Measurements from ENCODE around the gene RGCC. TPM values are rescaled to one million over a fixed set of nuclear protein-coding genes. Genes with fewer than 3 reads are reported as not detected.
"Not testable (repeated sequence)": the region's sequence is repeated elsewhere in the genome, so short reads cannot be mapped to it uniquely, and the experiment has no call there.

The RGCC gene
- total and polyA plus RNA-seq, 7 experiments from 2014 or later: 45.9 to 402 (median 197) TPM

DNA sequence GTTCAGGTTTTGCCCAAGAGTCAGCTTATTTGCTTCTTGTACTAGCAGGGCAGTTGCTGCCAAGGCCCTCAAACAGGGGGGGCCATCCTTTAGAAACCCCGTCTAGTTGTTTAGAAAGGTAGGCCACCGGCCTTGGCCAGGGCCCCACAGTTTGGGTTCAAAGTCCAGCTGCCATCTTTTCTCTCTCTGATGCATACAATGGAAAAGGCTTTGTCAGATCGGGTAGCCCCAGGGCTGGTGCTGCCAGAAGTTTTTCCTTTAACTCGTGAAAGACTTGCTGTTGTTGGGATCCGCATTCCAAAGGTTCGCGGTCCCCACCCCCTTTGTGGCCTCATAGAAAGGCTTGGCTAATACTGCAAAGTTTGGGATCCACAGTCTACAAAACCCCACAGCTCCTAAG is 35.4 kb upstream of the RGCC start:
- DNase-seq; POLR2A ChIA-PET; H3K9me3 Mint-ChIP-seq; H3K27ac ChIP-seq (ENCODE audit: low read depth, low read length); H3K4me3 Mint-ChIP-seq; ATAC-seq; H3K27ac Mint-ChIP-seq; H3K4me3 ChIP-seq (ENCODE audit: low read length); CTCF ChIA-PET; H3K36me3 Mint-ChIP-seq; H3K4me1 ChIP-seq (ENCODE audit: control insufficient read depth in 2 of 2, insufficient read depth in 2 of 2, low read length in 2 of 2); H3K27me3 Mint-ChIP-seq; H3K36me3 ChIP-seq (ENCODE audit: control insufficient read depth in 2 of 3, insufficient read depth in 3 of 3, low read length in 3 of 3); H3K27me3 ChIP-seq (ENCODE audit: control insufficient read depth in 2 of 2, insufficient read depth in 2 of 2, low read length in 2 of 2); H3K4me1 Mint-ChIP-seq; H3K9me3 ChIP-seq (ENCODE audit: control insufficient read depth in 2 of 3, low read length in 3 of 3); intact Hi-C loops (cut with micrococcal nuclease): not testable (repeated sequence)

DNA sequence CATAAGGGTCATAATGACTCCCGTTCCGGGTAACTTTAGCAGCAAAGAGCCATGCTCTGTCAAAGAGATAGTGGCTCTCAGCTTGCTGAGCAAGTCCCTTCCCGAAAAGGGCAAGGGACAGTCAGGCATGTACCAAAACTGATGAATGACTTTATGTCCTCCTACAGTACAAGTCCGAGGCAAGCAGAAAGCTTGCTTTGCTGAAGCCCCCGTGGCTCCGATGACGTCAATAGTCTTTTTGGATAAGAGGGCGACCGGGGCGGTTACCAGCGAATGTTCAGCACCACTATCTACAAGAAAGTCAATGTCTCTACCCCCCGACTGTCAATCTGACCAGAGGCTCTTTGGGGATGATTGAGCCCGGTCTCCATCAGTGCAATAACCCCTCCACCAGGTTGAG is 34.1 kb upstream of the RGCC start:
- H3K4me3 Mint-ChIP-seq; H3K27ac ChIP-seq (ENCODE audit: low read depth, low read length); ATAC-seq; H3K27me3 ChIP-seq (ENCODE audit: control insufficient read depth in 2 of 2, insufficient read depth in 2 of 2, low read length in 2 of 2); H3K27me3 Mint-ChIP-seq; DNase-seq; H3K9me3 ChIP-seq (ENCODE audit: control insufficient read depth in 2 of 3, low read length in 3 of 3); POLR2A ChIA-PET; H3K36me3 ChIP-seq (ENCODE audit: control insufficient read depth in 2 of 3, insufficient read depth in 3 of 3, low read length in 3 of 3); H3K4me3 ChIP-seq (ENCODE audit: low read length); intact Hi-C loops (cut with micrococcal nuclease); H3K9me3 Mint-ChIP-seq; H3K27ac Mint-ChIP-seq; H3K36me3 Mint-ChIP-seq; H3K4me1 ChIP-seq (ENCODE audit: control insufficient read depth in 2 of 2, insufficient read depth in 2 of 2, low read length in 2 of 2): not testable (repeated sequence)
- H3K4me1 Mint-ChIP-seq: peaks cover 4 to 10% (median 8%) of the 10 kb centered on the region in 7 donors
- CTCF ChIA-PET: interaction anchor here (0.6 to 1.2 kb wide), 2 partner anchors 37 to 411 kb away, joined by 3 read pairs; no protein-coding TSS in a partner anchor

DNA sequence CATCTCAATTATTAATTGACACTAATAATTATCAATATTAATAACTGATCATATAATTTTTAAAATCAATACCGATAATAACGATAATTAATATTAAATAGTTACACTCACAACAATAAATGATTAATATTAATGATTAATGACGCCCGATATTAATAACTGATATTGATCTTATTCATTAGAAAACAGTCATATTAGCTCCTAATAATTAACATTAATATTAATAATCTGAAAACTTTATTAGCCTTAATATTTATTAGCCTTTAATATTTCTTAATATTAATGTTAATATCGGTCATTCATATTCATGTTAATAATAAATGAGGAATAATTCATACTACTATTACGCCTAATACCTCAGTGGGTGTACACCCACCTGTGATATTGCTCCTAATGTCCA is 32.7 kb upstream of the RGCC start:
- intact Hi-C loops (cut with micrococcal nuclease); H3K4me1 ChIP-seq (ENCODE audit: control insufficient read depth in 2 of 2, insufficient read depth in 2 of 2, low read length in 2 of 2); H3K27me3 Mint-ChIP-seq; H3K27ac Mint-ChIP-seq; H3K27me3 ChIP-seq (ENCODE audit: control insufficient read depth in 2 of 2, insufficient read depth in 2 of 2, low read length in 2 of 2); ATAC-seq; H3K27ac ChIP-seq (ENCODE audit: low read depth, low read length); H3K4me3 ChIP-seq (ENCODE audit: low read length); H3K9me3 ChIP-seq (ENCODE audit: control insufficient read depth in 2 of 3, low read length in 3 of 3); DNase-seq; H3K9me3 Mint-ChIP-seq; H3K36me3 ChIP-seq (ENCODE audit: control insufficient read depth in 2 of 3, insufficient read depth in 3 of 3, low read length in 3 of 3); H3K4me3 Mint-ChIP-seq; H3K36me3 Mint-ChIP-seq; CTCF ChIA-PET: not testable (repeated sequence)
- H3K4me1 Mint-ChIP-seq: peaks cover 4 to 15% (median 11%) of the 10 kb centered on the region in 7 donors
- POLR2A ChIA-PET: interaction anchor here (0.7 kb wide), 1 partner anchor 253 kb away, joined by 3 read pairs; no protein-coding TSS in a partner anchor

DNA sequence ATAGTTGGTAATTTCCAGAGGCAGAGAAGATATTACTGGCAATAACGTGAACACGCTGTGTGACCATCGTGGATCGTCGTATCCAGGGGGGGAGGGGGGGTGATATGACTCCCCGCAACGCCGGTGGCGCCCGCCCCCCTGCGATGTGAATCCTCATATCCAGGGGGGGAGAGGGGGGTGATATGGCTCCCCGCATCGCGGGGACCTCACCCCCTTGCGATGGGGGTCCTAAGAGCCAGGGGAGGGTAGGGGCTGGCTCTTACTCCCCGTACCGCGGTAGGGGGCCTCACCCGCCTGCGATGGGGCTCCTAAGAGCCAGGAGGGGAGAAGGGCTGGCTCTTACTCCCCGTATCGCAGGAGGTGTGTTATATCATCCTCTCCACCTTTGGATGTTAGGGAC is 31.3 kb upstream of the RGCC start:
- ChIA-PET CTCF (no interaction called here), POLR2A (no interaction called here)
- Mint-ChIP-seq H3K4me1 (peaks cover 4 to 15% (median 11%) of the 10 kb centered on the region in 7 donors), H3K27ac (no peak overlapping the region), H3K4me3 (peak overlapping the region in 2 of 10 donors; percentile 2 to 45), H3K36me3 (peaks cover 0 to 3% (median 0%) of the 10 kb centered on the region in 5 donors), H3K9me3 (peaks cover 0 to 2% (median 0%) of the 10 kb centered on the region in 11 donors), H3K27me3 (peaks cover 0 to 7% (median 6%) of the 10 kb centered on the region in 5 donors)
- ATAC-seq (no peak), DNase-seq (no peak)
- Histone ChIP-seq H3K36me3 (ENCODE audit: control insufficient read depth in 2 of 3, insufficient read depth in 3 of 3, low read length in 3 of 3) (no peaks in the 10 kb centered on the region), H3K27me3 (ENCODE audit: control insufficient read depth in 2 of 2, insufficient read depth in 2 of 2, low read length in 2 of 2) (no peaks in the 10 kb centered on the region), H3K9me3 (ENCODE audit: control insufficient read depth in 2 of 3, low read length in 3 of 3) (no peaks in the 10 kb centered on the region), H3K4me3 (ENCODE audit: low read length) (no peak overlapping the region), H3K4me1 (ENCODE audit: control insufficient read depth in 2 of 2, insufficient read depth in 2 of 2, low read length in 2 of 2) (peaks cover 0 to 6% of the 10 kb centered on the region in 2 donors), H3K27ac (ENCODE audit: low read depth, low read length) (no peak overlapping the region)
- intact Hi-C loops (cut with micrococcal nuclease): no loop called here

DNA sequence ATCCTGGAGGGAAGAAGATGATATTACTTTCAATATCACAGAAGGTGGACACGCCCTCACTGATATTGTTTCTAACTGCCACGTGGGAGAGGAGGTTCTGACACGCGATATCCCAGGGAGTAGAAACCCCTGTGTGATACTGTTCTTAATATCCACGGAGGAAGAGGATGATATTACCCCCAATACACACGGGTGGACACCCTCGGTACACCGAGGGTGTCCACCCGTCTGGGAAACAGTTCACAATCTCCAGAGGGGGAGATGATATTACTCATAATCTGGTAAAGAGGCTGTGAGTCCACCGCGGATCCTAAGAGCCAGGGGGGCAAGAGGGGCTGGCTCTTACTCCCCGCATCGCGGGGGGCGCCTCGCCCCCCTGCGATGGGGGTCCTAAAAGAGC is 29.7 kb upstream of the RGCC start:
- Mint-ChIP-seq H3K4me1 (peaks cover 4 to 15% (median 11%) of the 10 kb centered on the region in 7 donors), H3K9me3 (peaks cover 0 to 2% (median 0%) of the 10 kb centered on the region in 11 donors), H3K27ac (peak overlapping the region in 2 of 9 donors; percentile 36 to 45), H3K27me3 (peaks cover 0 to 7% (median 6%) of the 10 kb centered on the region in 5 donors), H3K4me3 (peak overlapping the region; percentile 13 to 86 (median 70)), H3K36me3 (peaks cover 0 to 3% (median 0%) of the 10 kb centered on the region in 5 donors)
- no peaks in the 10 kb centered on the region for H3K27me3 ChIP-seq (ENCODE audit: control insufficient read depth in 2 of 2, insufficient read depth in 2 of 2, low read length in 2 of 2)
- intact Hi-C loops (cut with micrococcal nuclease): loop anchor here in 1 of 2 donors (1.0 to 2.0 kb wide), 4 partner anchors 29 to 683 kb away; partner anchors contain the start of gene RGCC
- H3K9me3 ChIP-seq (ENCODE audit: control insufficient read depth in 2 of 3, low read length in 3 of 3): no peaks in the 10 kb centered on the region
- no peak overlapping the region for H3K27ac ChIP-seq (ENCODE audit: low read depth, low read length)
- POLR2A ChIA-PET: no interaction called here
- H3K36me3 ChIP-seq (ENCODE audit: control insufficient read depth in 2 of 3, insufficient read depth in 3 of 3, low read length in 3 of 3): no peaks in the 10 kb centered on the region
- H3K4me1 ChIP-seq (ENCODE audit: control insufficient read depth in 2 of 2, insufficient read depth in 2 of 2, low read length in 2 of 2): peaks cover 0 to 6% of the 10 kb centered on the region in 2 donors
- no peak overlapping the region for H3K4me3 ChIP-seq (ENCODE audit: low read length)
- DNase-seq: no peak
- peak; percentile 12 for ATAC-seq
- CTCF ChIA-PET: no interaction called here

DNA sequence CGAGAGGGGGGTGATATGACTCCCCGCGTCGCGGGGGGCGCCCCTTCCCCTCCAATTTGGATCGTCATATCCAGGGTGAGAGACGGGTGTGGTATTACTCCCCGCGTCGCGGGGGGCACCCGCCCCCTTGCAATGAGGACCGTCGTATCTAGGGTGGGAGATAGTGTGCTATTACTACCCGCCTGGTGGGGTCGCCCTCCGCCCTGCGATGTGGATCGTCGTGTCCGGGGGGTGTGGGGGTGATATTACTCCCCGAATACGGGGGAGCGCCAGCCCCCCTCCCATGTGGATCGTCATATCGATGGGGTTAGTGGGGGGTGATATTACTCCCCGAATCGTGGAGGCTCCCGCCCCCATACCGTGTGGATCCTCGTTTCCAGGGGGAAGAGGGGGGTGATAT is 29.2 kb upstream of the RGCC start:
- Mint-ChIP-seq H3K27ac (peak overlapping the region in 2 of 9 donors; percentile 64 to 84), H3K36me3 (peaks cover 0 to 3% (median 0%) of the 10 kb centered on the region in 5 donors), H3K4me3 (peak overlapping the region; percentile 13 to 86 (median 62)), H3K27me3 (peaks cover 0 to 7% (median 6%) of the 10 kb centered on the region in 5 donors), H3K4me1 (peaks cover 4 to 15% (median 11%) of the 10 kb centered on the region in 7 donors), H3K9me3 (peaks cover 0 to 2% (median 0%) of the 10 kb centered on the region in 11 donors)
- no peak overlapping the region for H3K27ac ChIP-seq (ENCODE audit: low read depth, low read length)
- peak; percentile 93 for ATAC-seq
- CTCF ChIA-PET: interaction anchor here (0.7 to 1.0 kb wide), 3 partner anchors 13 to 225 kb away, joined by 3 to 5 read pairs (median 3); no protein-coding TSS in a partner anchor
- H3K9me3 ChIP-seq (ENCODE audit: control insufficient read depth in 2 of 3, low read length in 3 of 3): no peaks in the 10 kb centered on the region
- H3K36me3 ChIP-seq (ENCODE audit: control insufficient read depth in 2 of 3, insufficient read depth in 3 of 3, low read length in 3 of 3): no peaks in the 10 kb centered on the region
- POLR2A ChIA-PET: no interaction called here
- intact Hi-C loops (cut with micrococcal nuclease): loop anchor here in 1 of 2 donors (1.0 to 2.0 kb wide), 4 partner anchors 29 to 682 kb away; partner anchors contain the start of gene RGCC
- DNase-seq: peak; percentile 14 to 55 (median 38)
- no peak overlapping the region for H3K4me3 ChIP-seq (ENCODE audit: low read length)
- peaks cover 0 to 6% of the 10 kb centered on the region in 2 donors for H3K4me1 ChIP-seq (ENCODE audit: control insufficient read depth in 2 of 2, insufficient read depth in 2 of 2, low read length in 2 of 2)
- H3K27me3 ChIP-seq (ENCODE audit: control insufficient read depth in 2 of 2, insufficient read depth in 2 of 2, low read length in 2 of 2): no peaks in the 10 kb centered on the region

DNA sequence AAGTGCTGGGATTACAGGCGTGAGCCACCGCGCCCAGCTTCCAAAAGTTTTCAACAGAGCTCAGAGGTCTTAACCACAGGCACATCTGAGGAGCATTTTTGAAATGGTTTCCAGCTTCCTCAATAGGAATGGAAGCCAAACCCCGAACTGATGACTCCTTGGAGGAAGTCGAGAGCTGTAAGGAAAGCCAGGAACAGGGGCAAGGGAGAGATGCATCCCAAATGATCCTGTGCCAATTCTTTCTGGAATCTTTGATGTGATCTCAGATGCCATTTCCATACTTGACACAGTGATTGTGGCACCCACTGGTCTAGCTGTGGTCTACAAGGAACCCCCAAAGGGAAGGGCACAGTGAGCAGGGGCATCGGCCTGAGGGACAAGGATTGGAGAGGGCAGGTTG is 23.3 kb upstream of the RGCC start:
- H3K4me3 ChIP-seq (ENCODE audit: low read length); H3K27me3 ChIP-seq (ENCODE audit: control insufficient read depth in 2 of 2, insufficient read depth in 2 of 2, low read length in 2 of 2); DNase-seq; H3K4me3 Mint-ChIP-seq; H3K27ac Mint-ChIP-seq; H3K36me3 ChIP-seq (ENCODE audit: control insufficient read depth in 2 of 3, insufficient read depth in 3 of 3, low read length in 3 of 3); H3K9me3 ChIP-seq (ENCODE audit: control insufficient read depth in 2 of 3, low read length in 3 of 3); H3K4me1 Mint-ChIP-seq; intact Hi-C loops (cut with micrococcal nuclease); CTCF ChIA-PET; ATAC-seq; H3K4me1 ChIP-seq (ENCODE audit: control insufficient read depth in 2 of 2, insufficient read depth in 2 of 2, low read length in 2 of 2); H3K36me3 Mint-ChIP-seq; POLR2A ChIA-PET; H3K27me3 Mint-ChIP-seq; H3K9me3 Mint-ChIP-seq; H3K27ac ChIP-seq (ENCODE audit: low read depth, low read length): not testable (repeated sequence)

All from naive thymus-derived CD4-positive, alpha-beta T cell (primary cell).